Stimulated activated CD8-positive, alpha-beta memory T cell treated with anti-CD3 and anti-CD28 coated beads, Interleukin-15, amount 100 ng/mL, for 24 hours (primary cell): ENCODE measurements around the gene PADI4.

Experiments used
- DNase-seq: peaks from one replicate; pipeline ENCODE4 v3.0.0-alpha.2; 2020; ENCODE audit warnings: low read depth

The PADI4 gene

DNA sequence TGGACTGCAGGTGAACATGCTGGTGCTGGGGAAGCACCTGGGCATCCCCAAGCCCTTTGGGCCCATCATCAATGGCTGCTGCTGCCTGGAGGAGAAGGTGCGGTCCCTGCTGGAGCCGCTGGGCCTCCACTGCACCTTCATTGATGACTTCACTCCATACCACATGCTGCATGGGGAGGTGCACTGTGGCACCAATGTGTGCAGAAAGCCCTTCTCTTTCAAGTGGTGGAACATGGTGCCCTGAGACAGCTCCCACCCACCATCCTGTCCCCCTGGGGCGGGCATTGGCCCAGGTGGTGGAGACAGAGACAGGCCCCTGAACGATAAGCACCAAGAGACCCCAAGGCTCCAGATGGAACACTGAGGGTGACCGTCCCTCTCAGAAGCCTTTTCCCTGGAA lies 25.2 kb upstream of the PADI4 start:
- no peak for DNase-seq

DNA sequence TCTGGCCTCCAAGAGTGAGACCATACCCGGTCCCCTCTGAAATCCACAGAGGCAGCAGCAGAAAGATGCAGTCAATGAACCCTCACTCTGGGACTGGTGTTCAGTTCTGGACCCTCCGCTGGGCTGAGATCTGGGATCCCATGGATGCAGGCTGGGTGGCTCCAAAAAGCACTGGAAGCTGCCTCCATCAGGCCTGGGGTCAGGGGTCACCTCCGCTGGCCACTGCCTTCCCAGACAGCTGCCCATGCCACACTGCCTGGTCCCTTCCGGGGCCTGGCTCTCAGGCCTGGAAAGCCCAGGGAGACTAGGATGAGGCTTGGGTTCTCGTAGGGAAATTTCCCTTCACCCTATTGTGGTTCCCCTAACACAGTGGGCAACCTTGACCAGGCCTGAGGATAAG lies 21.4 kb upstream of the PADI4 start:
- no peak for DNase-seq

DNA sequence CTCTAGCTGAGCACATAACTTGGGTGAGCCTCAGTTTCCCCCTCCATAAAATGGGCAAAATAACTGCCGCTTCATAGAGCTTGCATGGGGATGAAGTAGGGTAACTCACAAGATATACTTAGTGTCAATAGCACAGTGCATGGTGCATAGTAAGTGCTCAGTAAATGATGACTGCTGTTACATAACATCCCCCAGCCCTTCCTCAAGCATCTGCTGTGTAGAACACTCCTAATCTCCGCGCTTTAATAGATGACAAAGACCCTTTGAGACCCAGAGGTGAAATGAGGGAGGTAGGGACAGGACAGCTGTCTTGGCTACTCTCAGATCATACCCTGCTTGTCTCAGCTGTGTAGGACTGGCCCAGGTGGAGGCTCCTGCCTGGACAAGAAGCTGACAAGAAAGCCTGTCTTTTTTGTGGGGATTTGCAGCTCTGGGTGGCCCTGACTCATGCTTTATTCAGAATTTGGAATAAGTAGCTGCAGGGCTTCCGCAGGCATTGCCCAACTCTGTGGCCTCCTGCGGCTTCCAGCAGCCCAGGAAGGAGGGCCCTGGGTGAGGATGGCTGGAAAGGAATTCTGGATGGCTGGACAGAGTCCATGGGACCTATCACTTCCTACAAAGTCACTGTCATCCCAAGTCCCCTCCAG lies 20.7 kb upstream of the PADI4 start:
- DNase-seq: no peak

DNA sequence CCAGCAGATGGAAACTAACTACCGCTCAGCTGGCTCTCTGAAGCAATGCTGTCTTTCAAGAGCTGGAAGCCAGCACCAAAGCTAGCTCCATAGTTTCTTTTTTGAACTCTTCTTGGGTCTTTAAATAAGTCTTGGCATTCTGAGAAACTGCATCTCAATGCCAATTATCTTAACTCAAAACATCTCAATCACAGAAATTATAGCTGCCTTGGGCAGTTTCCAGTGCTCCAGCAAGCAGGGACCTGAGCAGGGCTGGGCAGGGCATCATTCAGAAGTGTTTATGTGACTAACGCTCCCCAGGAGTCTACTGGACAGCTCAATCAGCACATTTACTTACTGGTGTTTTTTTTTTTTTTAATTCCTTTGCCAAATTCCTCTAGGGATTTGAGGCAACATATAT lies 18.3 kb upstream of the PADI4 start:
- DNase-seq: no peak

DNA sequence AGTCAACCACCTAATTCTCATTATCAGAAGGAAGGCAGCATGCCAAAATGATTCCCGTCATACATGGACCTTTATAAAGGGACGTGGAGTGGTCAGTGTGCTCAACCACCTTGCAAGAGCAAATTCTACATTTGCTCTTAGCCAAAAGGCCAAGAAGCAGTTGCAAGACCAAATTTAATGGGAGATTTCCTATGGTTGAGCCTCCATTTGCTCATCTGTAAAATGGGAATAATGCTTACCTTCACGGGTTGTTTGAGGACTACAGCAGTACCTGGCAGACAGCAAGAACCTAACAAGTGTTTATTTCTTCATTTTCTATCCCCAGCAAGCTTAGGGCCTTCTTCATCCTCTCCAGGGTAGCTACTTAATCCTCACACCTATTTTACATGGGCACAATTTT lies 17.4 kb upstream of the PADI4 start:
- no peak for DNase-seq

DNA sequence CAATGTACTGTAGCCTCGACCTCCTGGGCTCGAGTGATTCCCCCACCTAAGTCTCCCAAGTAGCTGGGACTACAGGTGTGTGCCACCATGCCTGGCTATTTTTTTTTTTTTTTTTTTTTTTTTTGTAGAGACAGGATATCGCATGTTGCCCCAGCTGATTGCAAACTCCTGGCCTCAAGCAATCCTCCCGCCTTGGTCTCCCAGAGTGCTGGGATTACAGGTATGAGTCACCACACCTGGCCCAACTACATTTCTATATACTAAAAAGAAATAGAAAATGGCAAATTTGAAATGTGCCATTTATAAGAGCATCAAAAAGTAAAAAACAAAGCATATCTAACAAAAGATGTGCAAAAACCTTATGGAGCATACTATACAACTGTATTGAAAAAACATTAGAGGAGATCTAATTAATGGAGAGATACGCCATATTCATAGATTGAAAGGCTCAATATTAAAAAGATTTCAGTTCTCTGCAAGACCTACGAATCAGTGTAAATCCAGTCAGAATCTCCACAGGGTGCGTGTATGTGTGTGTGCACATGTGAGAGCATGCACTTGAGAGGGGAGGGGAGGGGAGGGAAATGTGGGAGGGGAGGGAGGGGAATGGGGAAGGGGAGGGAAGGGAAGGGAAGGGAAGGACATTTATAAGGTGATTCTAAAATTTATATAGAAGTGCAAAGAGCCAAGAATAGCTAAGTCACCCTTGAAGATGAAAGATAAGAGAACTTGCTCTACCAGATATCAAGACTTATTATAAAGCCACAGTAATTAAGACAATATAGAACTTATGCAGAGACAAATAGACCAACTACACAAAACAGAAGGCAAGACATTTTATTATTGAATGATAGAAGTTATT lies 15.5 kb upstream of the PADI4 start:
- DNase-seq: no peak

DNA sequence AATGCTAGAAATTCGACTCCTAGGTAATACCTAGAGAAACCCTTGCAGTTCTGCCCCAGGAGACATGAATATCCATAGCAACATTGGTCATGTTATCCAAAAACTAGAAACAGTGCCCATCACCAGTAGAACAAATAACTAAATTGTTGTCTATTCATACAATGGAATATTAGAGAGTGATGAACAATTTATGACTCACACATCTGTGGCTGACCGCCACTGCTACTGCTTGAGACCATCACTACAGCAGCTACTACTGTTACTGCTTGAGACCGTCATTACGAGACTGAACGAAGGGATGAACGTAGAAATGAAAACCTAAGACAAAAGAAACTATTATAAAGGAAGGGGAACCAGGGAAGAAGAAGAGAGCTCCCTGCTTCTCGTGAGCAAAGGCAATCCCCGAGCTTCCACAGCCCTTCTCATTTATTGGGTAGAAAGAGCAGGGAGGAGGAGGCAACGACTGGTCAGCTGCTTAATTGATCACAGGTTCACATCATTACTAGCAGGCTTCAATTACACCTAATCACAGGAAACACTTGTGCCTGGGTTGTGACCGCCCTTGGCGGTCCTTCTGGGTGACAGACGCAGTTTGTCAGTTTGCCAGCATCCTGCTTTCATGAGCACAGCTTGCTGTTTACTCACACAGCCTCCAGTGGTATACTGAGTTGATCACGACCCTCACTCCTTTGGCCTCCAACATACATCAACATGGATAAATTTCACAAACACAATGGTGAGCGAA lies 14.1 kb upstream of the PADI4 start:
- no peak for DNase-seq

DNA sequence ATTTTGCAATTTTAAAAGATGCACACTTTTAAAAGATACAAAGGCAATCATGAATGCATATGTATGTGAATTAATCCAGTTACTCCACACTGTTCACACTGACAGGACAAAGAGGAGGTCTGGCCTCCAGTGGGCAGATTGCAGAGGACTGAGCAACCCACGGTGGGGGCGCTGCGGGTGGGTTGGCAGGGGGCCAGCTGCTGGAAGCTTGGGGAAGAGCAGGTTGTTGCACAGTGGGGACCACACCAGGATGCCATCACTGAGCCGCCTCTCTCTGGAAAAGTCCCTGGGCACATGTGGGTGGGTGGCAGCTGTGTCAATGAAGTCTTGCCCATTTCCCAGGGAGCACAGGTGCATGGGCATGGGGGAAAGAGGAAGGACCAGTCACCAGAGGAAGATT lies 12.7 kb upstream of the PADI4 start:
- DNase-seq: no peak

DNA sequence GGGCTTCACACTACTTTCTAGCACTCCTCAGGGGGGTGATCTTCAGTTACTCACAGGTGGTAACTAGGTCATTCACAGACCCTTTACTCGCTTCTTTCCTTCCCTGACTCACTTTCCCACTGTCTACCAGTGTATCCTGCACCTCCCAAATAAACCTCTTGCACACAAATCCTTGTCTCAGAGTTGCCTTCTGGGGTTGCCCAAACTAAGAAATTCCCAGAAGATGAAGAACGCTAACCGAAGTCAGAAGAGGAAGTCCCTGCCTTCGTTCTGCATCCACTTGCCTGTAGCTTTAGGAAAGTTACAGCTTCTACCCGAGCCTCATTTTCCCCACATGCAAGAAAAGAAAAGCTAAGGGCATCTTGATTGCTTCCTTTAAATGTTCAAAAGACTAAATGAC lies 11.9 kb upstream of the PADI4 start:
- DNase-seq: no peak

DNA sequence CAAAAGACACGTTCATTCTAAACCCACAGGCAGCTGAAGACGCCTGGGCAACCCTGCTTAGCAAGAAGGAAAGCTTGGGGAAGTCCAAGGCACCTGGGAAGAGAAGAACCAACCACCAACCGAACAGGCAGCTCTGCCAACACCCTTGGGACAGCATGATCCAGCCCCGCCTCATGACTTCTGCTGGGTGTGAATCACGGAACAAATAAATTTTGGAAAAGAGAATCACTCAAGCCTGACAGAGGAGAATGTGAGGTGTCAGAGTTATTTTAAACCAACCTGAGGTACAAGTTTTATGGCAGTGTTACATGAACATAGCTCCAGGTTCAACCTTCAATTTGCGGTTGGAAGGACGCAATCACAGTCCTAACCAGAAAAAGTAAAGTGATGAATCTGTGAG lies 10.0 kb upstream of the PADI4 start:
- DNase-seq: no peak

DNA sequence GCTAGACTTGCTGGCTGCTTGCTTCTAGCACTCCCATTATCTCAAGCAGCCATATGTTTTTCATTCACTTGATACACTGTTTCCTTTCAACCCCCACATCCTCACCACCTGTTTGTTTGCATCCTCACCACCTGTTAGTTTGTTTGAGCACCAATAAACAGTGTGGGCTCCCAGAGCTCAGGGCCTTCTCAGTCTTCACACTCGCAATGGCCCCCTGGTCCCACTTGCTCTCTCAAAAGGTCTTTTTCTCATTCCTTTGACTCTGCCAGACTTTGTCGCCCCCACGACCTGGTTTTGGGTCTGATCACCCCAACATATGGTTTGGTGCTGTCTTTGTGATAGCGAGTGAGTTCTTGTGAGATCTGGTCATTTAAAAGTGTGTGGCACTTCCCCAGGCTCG lies 6.2 kb upstream of the PADI4 start:
- no peak for DNase-seq

DNA sequence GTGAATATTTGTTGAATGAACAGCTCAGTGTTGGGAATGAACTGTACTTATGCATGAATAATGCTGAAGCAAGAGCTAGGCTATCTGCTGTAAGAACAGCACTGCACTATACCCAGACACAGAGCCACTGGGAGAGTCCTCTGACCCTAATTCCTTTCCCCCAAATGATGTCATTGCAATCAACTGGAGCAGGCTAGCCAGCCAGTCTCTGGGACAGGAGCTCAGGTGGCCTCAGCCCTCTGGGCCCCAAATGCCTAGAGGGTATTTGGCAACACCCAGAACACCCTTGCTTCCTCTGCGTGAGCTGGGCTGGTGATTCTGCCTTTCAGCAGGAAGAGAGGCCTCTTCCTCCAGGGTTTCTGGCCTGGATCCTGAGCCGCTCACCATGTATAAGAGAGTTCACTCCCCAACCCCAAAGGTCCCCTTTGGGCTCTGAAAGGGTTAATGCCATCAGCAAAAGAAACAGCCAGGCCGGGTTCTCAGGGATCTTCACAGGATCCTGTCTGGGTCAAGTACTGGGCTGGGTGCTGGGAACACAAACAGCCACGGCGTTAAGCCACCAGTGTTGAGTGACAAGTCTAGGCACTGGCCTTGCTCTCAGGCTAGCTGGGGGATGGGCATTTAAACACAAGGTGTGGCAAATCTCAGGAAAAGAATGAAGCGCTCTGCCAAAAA lies 3.7 kb upstream of the PADI4 start:
- no peak for DNase-seq

DNA sequence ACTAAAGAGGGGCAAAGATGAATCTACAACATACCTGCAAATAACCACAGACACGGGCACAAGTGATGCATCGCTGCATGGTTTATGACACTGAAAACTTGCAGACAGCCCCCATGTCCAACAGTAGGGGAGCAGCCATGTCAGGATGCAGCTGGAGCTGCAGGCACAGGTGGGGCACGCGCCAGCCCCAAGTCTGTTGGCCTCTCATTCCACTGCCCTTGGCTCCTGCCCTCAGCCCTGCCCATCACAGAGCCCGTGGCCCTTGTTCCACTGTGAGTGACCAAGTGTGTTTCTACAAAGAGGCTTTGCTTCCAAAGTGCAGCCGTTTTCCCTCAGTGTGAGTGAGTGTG lies 3.2 kb upstream of the PADI4 start:
- DNase-seq: no peak

DNA sequence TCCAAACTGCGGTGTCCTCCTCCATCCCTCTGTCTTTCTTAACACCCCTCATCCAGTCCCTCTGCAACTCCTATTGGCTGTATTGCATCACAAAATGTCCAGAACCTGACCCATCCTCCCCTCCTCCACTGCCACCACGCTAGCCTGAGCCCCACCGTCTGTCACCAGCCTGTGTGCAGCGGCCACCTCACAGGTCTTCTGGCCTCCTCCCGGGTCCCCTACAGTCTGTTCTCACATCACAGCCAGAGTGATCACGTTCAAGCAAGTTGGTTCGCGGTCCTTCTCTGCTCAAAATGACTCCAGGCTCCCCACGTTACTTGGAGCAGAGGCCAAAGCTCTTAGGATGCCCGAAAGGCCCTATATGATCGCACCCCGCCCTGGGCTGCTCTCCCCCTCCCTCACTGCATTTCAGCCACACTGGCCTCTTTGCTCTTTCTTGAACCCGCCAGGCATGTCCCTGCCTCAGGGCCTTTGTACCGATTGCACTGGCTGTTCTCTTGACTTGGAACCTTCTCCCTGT lies 2.4 kb upstream of the PADI4 start:
- DNase-seq: no peak

DNA sequence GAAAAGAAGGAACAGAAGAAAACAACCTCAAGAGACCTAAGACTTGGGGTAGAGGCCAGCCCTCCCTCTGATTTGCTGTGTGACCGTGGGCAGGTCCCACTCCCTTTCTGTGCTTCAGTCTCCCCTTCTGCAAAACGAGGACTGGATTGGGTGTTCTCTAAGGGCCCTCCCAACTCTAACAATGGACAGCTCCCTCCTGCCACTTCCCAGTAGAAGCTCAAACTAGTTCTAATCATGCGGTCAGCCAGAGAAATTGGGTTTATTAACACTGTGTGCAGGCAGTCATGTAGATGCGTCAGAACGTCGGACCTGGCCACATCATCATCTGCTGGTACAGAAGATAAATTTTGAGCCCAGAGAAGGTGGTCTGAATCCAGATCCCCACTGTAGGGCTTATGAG lies 1.6 kb upstream of the PADI4 start:
- DNase-seq: no peak

DNA sequence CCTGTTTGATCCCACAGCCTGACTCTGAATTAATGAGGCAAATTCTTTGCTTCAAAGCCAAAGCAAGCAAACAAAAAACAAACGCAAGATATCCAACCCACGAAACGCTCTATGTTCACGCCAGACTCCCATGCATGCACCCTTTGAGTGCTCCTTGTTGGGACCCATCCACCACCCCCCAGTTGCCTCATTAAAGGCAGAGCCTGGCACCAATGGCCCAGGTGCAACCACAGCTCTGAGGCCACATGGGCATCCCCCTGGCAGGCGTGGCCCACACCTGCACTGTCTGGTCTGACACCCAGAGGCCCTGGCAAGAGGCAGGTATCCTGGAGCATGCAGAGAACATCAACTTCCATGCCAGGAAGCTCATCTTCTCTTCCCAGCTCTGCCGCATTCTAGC lies 1.1 kb upstream of the PADI4 start:
- no peak for DNase-seq

DNA sequence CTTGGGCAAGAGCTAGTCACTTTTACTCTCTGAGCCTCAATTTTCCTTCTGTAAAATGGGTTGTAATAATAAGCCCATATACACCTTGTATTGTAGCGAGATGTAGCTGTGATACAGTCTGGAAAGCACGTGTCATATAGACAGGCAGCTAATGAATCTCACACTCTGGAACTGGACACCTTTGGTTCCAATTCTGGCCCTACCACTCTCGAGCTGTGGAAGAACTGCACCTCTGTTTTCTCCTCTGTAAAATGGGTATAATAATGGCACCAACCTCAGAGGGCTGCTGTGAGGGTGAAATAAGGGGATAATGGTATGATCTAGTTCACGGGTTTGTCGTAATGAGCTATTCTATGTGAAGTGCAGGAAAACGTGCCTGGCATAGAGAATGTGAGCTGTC lies 668 bp upstream of the PADI4 start:
- no peak for DNase-seq

DNA sequence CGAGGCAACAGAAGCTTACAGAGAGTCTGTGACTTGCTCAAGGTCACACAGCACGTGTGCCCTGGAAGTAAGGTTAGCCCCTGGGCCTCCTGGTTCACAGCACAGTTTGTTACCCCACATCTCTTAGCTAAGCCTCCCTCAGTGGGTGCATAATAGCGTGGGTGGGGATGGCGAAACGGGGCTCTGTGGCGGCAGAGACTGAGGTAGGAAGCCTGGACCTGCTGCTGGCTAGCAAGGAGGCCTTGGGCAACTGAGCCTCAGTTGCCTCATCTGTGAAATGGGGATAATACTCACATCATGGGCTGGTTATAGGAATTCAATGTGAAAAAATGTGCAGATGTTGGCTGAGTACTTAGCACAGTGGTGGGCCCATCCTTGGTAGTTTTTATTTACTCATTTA lies 596 bp downstream of the PADI4 start:
- DNase-seq: no peak

DNA sequence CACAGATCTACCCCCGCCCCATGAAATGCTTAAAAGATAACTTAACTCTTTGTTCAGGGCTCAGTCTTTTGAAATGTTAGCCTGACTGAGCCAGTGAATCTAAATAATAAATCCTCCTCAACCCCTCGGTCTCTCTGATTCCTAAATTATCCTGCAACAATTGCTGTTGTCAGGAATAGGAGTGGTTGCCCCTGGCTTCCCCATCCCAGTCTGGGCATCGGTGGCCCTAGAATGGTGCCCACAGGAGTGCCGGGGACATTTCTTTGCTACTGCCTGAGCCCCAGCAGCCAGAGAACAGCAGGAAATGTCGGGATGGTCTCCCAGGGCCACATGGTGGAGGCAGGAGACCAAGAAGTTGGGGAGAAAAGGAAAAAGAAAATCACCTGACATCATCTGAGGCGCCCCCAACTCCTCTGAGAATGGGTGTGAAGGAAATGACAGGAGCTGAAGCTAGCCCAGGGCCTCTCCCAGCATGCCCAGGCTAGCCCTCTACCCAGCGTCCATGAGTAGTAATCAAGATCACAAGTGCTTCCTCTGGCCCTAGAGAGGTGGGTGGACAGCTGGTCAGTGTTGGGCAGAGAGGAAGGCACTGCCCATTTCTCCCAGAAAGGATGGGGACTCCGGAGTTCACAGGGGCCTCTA lies 1.6 kb downstream of the PADI4 start:
- DNase-seq: no peak

DNA sequence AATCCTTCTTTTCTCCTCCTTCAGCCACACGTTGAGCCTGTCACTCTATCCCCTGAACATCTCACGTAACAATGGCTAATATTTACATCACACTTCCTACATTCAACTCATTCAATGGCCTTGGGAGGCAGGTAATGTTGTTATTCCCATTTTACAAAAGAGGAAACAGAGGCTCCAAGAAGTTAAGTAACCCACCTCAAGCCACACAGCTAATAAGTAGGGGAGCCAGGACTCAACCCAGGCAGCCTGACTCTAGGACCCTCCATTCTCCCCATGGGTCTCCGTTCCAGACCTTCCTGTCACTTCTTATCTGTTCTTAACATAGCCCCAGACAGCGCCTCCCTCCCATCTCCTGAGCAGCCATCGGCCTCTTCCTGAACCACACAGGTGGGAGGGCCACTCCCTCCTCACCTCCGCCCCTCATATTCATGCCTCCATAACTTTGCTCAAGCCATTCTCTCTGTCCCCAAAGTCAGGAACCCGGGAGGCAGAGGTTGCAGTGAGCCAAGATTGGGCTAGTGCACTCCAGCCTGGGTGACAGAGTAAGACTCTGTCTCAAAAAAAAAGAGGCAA lies 2.2 kb downstream of the PADI4 start:
- DNase-seq: no peak

DNA sequence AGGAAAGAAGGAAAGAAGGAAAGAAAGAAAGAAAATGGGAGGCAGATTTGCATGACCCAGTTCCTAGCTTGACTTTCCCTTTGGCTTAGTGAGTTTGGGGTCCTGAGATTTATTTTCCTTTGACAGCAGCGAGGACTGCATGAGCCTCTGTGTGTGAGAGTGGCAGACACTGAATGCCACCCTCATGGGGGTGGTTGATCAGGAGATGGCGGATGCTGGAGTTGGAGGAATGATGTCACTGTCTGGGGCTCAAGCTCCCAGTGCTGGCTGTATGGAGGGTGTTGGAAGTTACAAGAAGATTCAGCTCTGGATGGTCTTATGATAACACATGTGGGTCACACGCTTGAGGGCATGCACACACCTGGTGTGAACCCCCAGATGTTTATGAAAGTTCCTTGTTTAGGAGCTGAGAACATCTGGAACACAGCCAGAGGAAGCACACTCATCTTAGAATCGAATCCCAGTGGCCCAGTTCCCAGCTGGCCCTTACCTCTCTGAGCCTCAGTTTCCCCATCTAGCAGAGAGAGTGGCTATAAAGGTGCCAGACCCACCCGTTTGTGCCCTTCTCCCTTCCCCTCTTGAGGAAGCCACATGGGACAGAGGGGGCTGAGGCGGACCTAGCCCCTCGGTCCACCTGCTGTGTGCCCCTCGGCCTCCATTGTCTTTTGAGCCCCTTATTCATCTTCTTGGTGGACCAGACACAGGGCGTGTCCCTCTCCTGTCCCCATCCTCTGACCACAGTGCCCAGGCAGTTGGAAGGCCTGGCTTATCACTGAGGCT lies 5.7 kb downstream of the PADI4 start:
- no peak for DNase-seq
